Measurements from ENCODE around the gene SPEF1.

The SPEF1 gene

DNA sequence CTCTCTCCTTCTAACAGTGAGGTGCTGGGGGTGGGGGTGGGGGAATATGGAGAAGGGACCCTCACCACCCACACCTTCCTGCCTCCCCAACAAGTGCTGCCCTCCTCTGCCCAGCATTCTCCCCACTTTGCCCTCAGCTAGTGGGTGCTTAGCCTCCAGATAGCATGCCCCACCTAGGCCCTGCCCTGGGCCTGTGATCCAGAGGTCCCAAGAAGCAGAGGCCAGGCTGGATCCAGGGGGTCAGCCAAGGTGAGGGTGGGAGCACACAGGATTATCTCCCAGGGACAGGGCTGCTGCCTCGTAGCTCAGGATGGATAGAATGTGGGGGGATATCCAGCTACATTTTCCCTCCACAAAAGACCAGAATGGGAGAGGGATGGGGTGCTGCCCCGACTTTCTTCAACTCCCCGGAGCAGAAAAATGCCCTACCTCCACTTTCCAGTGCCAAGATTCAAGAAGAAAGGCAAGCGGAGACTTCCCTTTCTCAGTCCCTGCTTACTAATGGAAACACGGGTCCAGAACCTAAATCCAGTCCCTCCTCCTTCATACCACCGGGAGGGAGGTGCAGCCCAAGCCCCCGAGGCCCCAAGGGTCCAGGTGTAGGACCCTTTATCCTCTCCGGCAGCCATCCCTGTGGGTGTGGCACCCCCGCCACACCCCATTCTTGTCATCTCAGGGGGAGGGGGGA is 14.7 kb downstream of the SPEF1 start:
- DNase-seq (ENCODE audit: low spot score) = no peak

DNA sequence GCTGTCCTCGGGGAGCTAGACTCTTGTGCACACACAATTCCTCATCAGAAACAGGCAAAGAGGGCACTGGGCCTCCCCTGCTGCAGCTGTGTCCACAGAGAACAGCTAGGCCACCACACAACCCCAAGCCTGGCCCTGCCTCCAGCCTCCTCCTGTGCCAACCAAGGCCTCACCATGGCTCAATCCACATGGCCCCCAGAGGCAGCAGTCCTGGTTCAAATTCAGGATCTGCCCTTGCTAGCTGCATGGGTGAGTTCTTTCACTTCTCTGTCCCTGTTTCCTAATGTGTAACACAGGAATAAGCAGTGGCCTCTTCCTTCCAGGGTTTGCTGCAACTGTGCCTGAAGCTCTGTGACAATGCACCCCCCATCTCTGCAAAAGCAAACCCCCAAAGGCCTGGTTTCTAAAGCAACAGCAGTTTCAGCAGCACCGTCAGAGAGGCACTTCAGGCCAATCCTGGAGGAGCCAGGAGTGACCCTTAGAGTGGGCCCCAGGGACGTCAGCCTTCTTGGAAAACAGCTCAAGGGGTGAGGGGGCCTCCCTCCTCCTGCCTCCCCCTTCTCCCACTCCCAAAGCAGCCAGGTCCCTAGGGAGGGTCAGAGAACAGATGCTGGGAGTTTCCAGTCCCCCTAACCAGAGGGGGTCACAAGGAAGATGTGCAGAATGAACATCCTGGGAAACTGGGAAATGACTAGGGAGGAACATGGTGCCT is 15.9 kb downstream of the SPEF1 start:
- no peak for DNase-seq (ENCODE audit: low spot score)

GRCh38 chr20:3764659-3765058 is 16.6 kb downstream of the SPEF1 start:
- DNase-seq (ENCODE audit: low spot score) = no peak

GRCh38 chr20:3763671-3764601 is 17.3 kb downstream of the SPEF1 start:
- DNase-seq (ENCODE audit: low spot score) = no peak

- no peak for DNase-seq (ENCODE audit: low spot score)
Measured at GRCh38 chr20:3760655-3761348, 20.4 kb downstream of the SPEF1 start.

DNA sequence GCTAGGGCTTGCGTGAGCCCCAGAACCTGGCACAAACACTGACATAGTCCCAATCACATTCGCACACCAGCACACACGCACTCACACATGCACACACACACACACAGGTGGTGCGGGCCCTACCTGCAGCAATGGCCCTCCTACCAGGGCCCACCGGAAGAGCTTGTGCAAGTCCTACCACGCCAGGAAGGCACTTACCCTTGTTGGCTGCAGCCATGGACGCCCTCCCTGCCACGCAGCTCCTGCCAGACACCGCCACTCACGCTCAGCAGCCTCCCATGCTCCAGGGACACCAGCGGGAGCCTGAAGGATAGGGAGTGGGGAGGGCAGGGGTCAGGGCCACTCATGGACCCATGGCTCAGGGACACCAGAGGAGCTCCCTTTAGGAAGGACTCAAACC is 21.4 kb downstream of the SPEF1 start:
- no peak for DNase-seq (ENCODE audit: low spot score)

GRCh38 chr20:3759316-3759823 is 21.9 kb downstream of the SPEF1 start:
- DNase-seq (ENCODE audit: low spot score) = no peak

GRCh38 chr20:3758566-3758965 is 22.7 kb downstream of the SPEF1 start:
- no peak for DNase-seq (ENCODE audit: low spot score)

GRCh38 chr20:3757268-3757667 is 24.0 kb downstream of the SPEF1 start:
- DNase-seq (ENCODE audit: low spot score) = no peak

DNA sequence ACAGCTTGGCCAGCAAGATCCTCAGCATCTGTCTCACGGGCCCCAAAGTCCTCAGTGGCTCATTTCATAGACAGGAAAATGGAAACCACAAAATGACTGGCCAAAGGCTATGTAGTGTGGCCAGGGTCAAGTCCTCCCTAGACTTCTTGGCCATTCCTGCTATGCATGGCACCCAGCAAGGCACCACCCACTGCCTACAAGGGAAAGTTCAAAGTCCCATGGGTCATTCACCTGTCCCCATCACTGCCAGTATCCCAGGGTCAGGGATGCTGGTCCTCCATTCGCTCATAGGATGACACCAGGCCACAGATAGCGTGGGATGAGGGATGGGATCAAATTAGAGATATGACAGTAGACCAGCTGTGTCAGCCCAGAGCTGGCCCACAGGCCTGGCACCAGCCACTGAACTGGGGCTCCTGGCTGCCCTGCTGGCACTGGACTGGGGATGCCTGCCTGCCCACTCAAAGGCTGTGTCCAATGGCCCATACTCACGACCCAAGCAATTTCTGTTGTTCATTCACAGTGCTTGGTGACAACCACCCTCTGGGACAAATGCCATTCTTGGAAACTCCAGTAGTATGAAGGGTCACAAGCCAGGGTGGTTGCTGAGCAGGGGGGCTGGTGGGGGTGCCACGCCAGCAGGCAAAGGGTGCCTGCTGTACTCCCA is 25.3 kb downstream of the SPEF1 start:
- no peak for DNase-seq (ENCODE audit: low spot score)

- DNase-seq (ENCODE audit: low spot score) = no peak
Measured at GRCh38 chr20:3755269-3755668, 26.0 kb downstream of the SPEF1 start.

DNA sequence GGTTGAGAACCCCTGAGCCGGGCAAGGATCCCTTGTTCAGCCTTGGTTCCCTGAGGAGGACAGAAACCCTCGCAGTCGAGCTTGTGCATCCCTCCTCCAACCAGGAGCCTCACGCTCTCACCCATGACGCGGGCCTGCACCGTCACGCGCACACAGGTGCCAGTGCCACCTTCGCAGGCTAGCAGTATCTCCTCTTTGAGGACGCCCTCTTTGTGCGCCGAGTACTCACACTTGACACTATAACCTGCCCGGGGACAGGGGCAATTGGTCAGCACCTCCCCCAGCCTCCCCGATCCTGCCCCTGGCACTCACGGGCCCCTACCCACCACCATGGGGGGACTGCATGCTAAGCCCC is 27.0 kb downstream of the SPEF1 start:
- DNase-seq (ENCODE audit: low spot score) = no peak

GRCh38 chr20:3753501-3754275 is 27.6 kb downstream of the SPEF1 start:
- no peak for DNase-seq (ENCODE audit: low spot score)

GRCh38 chr20:3753098-3753497 is 28.1 kb downstream of the SPEF1 start:
- peak; percentile 23 for DNase-seq (ENCODE audit: low spot score)

GRCh38 chr20:3752386-3752759 is 28.9 kb downstream of the SPEF1 start:
- no peak for DNase-seq (ENCODE audit: low spot score)

DNA sequence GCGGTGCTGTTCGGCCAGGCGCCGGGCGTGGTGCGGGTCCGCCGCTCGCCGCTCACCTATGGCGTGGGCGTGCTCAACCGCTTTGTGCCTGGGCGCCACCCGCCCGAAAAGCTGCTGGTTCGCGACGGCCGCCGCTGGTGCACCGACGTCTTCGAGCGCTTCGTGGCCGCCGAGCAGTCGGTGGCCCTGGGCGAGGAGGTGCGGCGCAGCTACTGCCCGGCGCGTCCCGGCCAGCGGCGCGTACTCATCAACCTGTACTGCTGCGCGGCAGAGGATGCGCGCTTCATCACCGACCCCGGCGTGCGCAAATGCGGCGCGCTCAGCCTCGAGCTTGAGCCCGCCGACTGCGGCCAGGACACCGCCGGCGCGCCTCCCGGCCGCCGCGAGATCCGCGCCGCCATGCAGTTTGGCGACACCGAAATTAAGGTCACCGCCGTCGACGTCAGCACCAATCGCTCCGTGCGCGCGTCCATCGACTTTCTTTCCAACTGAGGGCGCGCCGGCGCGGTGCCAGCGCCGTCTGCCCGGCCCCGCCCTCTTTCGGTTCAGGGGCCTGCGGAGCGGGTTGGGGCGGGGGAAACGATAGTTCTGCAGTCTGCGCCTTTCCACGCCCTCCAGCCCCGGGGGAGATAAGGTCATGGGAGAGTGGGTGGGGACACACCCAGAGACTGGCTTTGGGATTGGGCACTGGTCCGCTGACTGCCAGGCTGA is 29.4 kb downstream of the SPEF1 start:
- no peak for DNase-seq (ENCODE audit: low spot score)

- DNase-seq (ENCODE audit: low spot score) = no peak
Measured at GRCh38 chr20:3751305-3751674, 30.0 kb downstream of the SPEF1 start.

- DNase-seq (ENCODE audit: low spot score) = no peak
Measured at GRCh38 chr20:3749689-3750531, 31.3 kb downstream of the SPEF1 start.

- no peak for DNase-seq (ENCODE audit: low spot score)
Measured at GRCh38 chr20:3749087-3749688, 32.1 kb downstream of the SPEF1 start.
